WTC11 (cell line): ENCODE data around the gene POGLUT2.

Source experiments
- CREM ChIP-seq: sonication (generic); formaldehyde crosslinking; IDR thresholded peaks from 2 replicates; pipeline ENCODE4 v1.8.1; 2022; ENCODE audit warnings: mild to moderate bottlenecking, missing genetic modification reagents, moderate library complexity
- ESRRA ChIP-seq: sonication (generic); formaldehyde crosslinking; IDR thresholded peaks from 2 replicates; pipeline ENCODE4 v1.8.1; 2022; ENCODE audit warnings: mild to moderate bottlenecking, missing genetic modification reagents, borderline replicate concordance
- HMGA2 ChIP-seq: fragments of 250-450 bp; sonication (Bioruptor Pico); IDR thresholded peaks from 2 replicates; pipeline ENCODE4 v1.4.0; 2021; ENCODE audit warnings: mild to moderate bottlenecking, moderate library complexity
- NFE2L1 ChIP-seq: sonication (generic); formaldehyde crosslinking; IDR thresholded peaks from 2 replicates; pipeline ENCODE4 v1.8.1; 2023; ENCODE audit warnings: missing genetic modification reagents
- TF ChIP-seq, protein P1 (sequence below): fragments of 200-600 bp; IDR thresholded peaks from 2 replicates; pipeline ENCODE4 v1.8.0; 2022; ENCODE audit warnings: antibody characterized with exemption
- TF ChIP-seq, protein P2 (sequence below): sonication (generic); formaldehyde crosslinking; IDR thresholded peaks from 2 replicates; pipeline ENCODE4 v1.8.1; 2023; ENCODE audit warnings: mild to moderate bottlenecking, missing genetic modification reagents, moderate library complexity

DNA sequence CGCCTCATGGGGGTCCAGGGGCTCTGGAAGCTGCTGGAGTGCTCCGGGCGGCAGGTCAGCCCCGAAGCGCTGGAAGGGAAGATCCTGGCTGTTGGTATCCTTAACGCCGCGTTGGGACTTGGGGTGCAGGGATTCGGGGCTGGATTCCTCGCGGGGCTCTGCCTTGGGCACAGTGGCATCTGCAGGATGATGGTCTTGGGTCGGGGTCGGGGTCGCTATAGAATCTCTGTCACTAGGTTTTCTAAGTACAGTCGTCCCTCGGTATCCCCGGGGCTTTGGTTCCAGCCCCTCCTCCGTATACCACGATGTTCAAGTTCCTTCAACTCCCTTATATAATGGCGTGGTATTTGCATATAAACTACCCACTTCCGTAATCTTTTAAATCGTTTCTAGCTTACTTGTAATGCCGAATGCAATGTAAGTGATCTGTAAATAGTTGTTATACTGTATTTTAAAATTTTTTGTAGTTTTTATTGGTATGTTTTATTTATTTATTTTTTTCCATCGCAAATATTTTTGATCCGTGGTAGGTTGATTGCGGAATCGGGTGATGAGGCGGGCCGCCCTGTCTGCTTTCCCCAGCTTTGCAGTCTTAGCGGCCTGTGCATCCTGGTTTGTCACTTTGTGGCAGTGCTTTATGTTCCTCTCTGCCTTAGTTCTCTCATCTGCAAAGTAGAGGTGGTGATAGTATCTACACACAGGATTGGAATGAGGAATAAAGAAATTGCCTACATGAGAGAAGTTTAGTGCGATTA lies 47.7 kb upstream of the POGLUT2 start:
- TF ChIP-seq NFE2L1 (CRISPR knock-in tag) = no peak
- TF ChIP-seq, protein P1, sequence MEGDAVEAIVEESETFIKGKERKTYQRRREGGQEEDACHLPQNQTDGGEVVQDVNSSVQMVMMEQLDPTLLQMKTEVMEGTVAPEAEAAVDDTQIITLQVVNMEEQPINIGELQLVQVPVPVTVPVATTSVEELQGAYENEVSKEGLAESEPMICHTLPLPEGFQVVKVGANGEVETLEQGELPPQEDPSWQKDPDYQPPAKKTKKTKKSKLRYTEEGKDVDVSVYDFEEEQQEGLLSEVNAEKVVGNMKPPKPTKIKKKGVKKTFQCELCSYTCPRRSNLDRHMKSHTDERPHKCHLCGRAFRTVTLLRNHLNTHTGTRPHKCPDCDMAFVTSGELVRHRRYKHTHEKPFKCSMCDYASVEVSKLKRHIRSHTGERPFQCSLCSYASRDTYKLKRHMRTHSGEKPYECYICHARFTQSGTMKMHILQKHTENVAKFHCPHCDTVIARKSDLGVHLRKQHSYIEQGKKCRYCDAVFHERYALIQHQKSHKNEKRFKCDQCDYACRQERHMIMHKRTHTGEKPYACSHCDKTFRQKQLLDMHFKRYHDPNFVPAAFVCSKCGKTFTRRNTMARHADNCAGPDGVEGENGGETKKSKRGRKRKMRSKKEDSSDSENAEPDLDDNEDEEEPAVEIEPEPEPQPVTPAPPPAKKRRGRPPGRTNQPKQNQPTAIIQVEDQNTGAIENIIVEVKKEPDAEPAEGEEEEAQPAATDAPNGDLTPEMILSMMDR = no peak
- TF ChIP-seq CREM (CRISPR knock-in tag) = no peak
- TF ChIP-seq, protein P2, sequence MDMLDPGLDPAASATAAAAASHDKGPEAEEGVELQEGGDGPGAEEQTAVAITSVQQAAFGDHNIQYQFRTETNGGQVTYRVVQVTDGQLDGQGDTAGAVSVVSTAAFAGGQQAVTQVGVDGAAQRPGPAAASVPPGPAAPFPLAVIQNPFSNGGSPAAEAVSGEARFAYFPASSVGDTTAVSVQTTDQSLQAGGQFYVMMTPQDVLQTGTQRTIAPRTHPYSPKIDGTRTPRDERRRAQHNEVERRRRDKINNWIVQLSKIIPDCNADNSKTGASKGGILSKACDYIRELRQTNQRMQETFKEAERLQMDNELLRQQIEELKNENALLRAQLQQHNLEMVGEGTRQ (CRISPR knock-in tag) = no peak
- no peak for TF ChIP-seq HMGA2 (CRISPR knock-in tag)
- TF ChIP-seq ESRRA (CRISPR knock-in tag) = no peak
